HL-60 (cell line): ENCODE results near the gene RPIA.

ENCODE experiments used
- CTCF ChIP-seq: IDR thresholded peaks from one replicate; pipeline ENCODE4 v1.5.1; 2011; ENCODE audit warnings: low read length, control low read depth, inconsistent platforms; ENCODE audit not compliant: insufficient read depth
- POLR2AphosphoS5 ChIP-seq: IDR thresholded peaks from 2 replicates; pipeline ENCODE4 v1.6.1; 2012; ENCODE audit warnings: low read depth

GRCh38 chr2:88711289-88711688, 19.8 kb downstream of the RPIA start:
- TF ChIP-seq CTCF (no peak), POLR2AphosphoS5 (no peak)
